Measurements from ENCODE around the gene PLXNA4. TPM values are rescaled to one million over a fixed set of nuclear protein-coding genes. Genes with fewer than 3 reads are reported as not detected.

Gene PLXNA4
- total RNA-seq, 4 donors from 2014 or later = 4.8 to 19.7 (median 10.7) TPM

- Histone ChIP-seq H3K27ac (no peak overlapping the region), H3K27me3 (peaks cover 14% of the 10 kb centered on the region), H3K4me1 (peaks cover 0 to 22% (median 11%) of the 10 kb centered on the region in 3 donors), H3K9me3 (no peaks in the 10 kb centered on the region), H3K4me3 (no peak overlapping the region), H3K36me3 (no peaks in the 10 kb centered on the region)
- 0 to 19% methylated on average over 2 to 3 of the region's 4 CpGs for WGBS, 2 donors (ENCODE audit: low coverage in 1 of 2)
- ATAC-seq = peak; percentile 22
- no peak for TF ChIP-seq POLR2A (IDR thresholded peaks at IDR 0.05)
- TF ChIP-seq, protein P1, sequence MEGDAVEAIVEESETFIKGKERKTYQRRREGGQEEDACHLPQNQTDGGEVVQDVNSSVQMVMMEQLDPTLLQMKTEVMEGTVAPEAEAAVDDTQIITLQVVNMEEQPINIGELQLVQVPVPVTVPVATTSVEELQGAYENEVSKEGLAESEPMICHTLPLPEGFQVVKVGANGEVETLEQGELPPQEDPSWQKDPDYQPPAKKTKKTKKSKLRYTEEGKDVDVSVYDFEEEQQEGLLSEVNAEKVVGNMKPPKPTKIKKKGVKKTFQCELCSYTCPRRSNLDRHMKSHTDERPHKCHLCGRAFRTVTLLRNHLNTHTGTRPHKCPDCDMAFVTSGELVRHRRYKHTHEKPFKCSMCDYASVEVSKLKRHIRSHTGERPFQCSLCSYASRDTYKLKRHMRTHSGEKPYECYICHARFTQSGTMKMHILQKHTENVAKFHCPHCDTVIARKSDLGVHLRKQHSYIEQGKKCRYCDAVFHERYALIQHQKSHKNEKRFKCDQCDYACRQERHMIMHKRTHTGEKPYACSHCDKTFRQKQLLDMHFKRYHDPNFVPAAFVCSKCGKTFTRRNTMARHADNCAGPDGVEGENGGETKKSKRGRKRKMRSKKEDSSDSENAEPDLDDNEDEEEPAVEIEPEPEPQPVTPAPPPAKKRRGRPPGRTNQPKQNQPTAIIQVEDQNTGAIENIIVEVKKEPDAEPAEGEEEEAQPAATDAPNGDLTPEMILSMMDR (IDR thresholded peaks at IDR 0.05) = peak; percentile 69 to 83 (median 76)
Measured at GRCh38 chr7:132580717-132581285, 4.5 kb upstream of the PLXNA4 start.

GRCh38 chr7:132580277-132580676, 4.0 kb upstream of the PLXNA4 start:
- H3K4me3 ChIP-seq = no peak overlapping the region
- peaks cover 0 to 27% (median 16%) of the 10 kb centered on the region in 3 donors for H3K4me1 ChIP-seq
- peaks cover 20% of the 10 kb centered on the region for H3K27me3 ChIP-seq
- ATAC-seq = no peak
- H3K36me3 ChIP-seq = no peaks in the 10 kb centered on the region
- H3K27ac ChIP-seq = no peak overlapping the region
- TF ChIP-seq, protein P1 (IDR thresholded peaks at IDR 0.05) = no peak
- TF ChIP-seq EP300 (IDR thresholded peaks at IDR 0.05) (no peak), POLR2AphosphoS5 (IDR thresholded peaks at IDR 0.05) (no peak), POLR2A (IDR thresholded peaks at IDR 0.05) (no peak)
- H3K9me3 ChIP-seq = no peaks in the 10 kb centered on the region
- 43 to 80% methylated on average over 1 of the region's 1 CpG for WGBS, 2 donors (ENCODE audit: low coverage in 1 of 2)

- H3K27me3 ChIP-seq = peaks cover 27% of the 10 kb centered on the region
- no peak overlapping the region for H3K4me3 ChIP-seq
- no peak for ATAC-seq
- TF ChIP-seq, protein P1 (IDR thresholded peaks at IDR 0.05) = no peak
- TF ChIP-seq POLR2A (IDR thresholded peaks at IDR 0.05) = no peak
- TF ChIP-seq EP300 (IDR thresholded peaks at IDR 0.05) = no peak
- TF ChIP-seq POLR2AphosphoS5 (IDR thresholded peaks at IDR 0.05) = no peak
- peaks cover 0 to 36% (median 18%) of the 10 kb centered on the region in 3 donors for H3K4me1 ChIP-seq
- 83 to 84% methylated on average over 8 to 10 of the region's 10 CpGs for WGBS, 2 donors (ENCODE audit: low coverage in 1 of 2)
- H3K36me3 ChIP-seq = no peaks in the 10 kb centered on the region
- no peaks in the 10 kb centered on the region for H3K9me3 ChIP-seq
- no peak overlapping the region for H3K27ac ChIP-seq
Measured at GRCh38 chr7:132579260-132579899, 3.1 kb upstream of the PLXNA4 start.

GRCh38 chr7:132578826-132579225, 2.6 kb upstream of the PLXNA4 start:
- Histone ChIP-seq H3K27me3 (peaks cover 32% of the 10 kb centered on the region), H3K9me3 (no peaks in the 10 kb centered on the region), H3K27ac (no peak overlapping the region), H3K4me3 (no peak overlapping the region), H3K36me3 (no peaks in the 10 kb centered on the region), H3K4me1 (peaks cover 0 to 41% (median 18%) of the 10 kb centered on the region in 3 donors)
- ATAC-seq = no peak
- 85 to 94% methylated on average over 2 to 3 of the region's 3 CpGs for WGBS, 2 donors (ENCODE audit: low coverage in 1 of 2)
- TF ChIP-seq POLR2A (IDR thresholded peaks at IDR 0.05) = no peak

- H3K36me3 ChIP-seq = no peaks in the 10 kb centered on the region
- peaks cover 0 to 50% (median 18%) of the 10 kb centered on the region in 3 donors for H3K4me1 ChIP-seq
- ATAC-seq = no peak
- no peak overlapping the region for H3K4me3 ChIP-seq
- TF ChIP-seq POLR2AphosphoS5 (IDR thresholded peaks at IDR 0.05) = no peak
- TF ChIP-seq EP300 (IDR thresholded peaks at IDR 0.05) = no peak
- TF ChIP-seq POLR2A (IDR thresholded peaks at IDR 0.05) = no peak
- TF ChIP-seq, protein P1 (IDR thresholded peaks at IDR 0.05) = no peak
- peaks cover 40% of the 10 kb centered on the region for H3K27me3 ChIP-seq
- H3K27ac ChIP-seq = peak overlapping the region in 1 of 4 donors; percentile 35
- WGBS, 2 donors (ENCODE audit: low coverage in 1 of 2) = 60 to 92% methylated on average over 1 to 2 of the region's 3 CpGs
- H3K9me3 ChIP-seq = no peaks in the 10 kb centered on the region
Measured at GRCh38 chr7:132578050-132578370, 1.7 kb upstream of the PLXNA4 start.

All from gastroesophageal sphincter (tissue), 4 donors.